T-helper 2 cell (primary cell): ENCODE data around the gene CRCP.
A peak's percentile ranks its signal among the peaks of the same experiment; 100 is the strongest.
"Not testable (repeated sequence)": the region's sequence is repeated elsewhere in the genome, so short reads cannot be mapped to it uniquely, and the experiment has no call there.

Experiments used
- DNase-seq, 5 experiments: peaks; one replicate each; pipeline versions ENCODE4 v3.0.0 to v3.0.0-alpha.2; 2012 to 2022
- total RNA-seq, 2 donors: gene quantifications; one replicate each; lab custom pipeline; 2026; lab: John Stamatoyannopoulos, UW

Gene CRCP
- 23.1 to 33.6 reads per million in 2 donors for total RNA-seq

GRCh38 chr7:66114743-66115649 lies at the start of gene CRCP:
Gene CRCP, plus strand, starts transcription at chr7:66114847. Its CDS starts 116 bp downstream, at chr7:66114963.
- DNase-seq, result peak; percentile 74 to 87 (median 81)

GRCh38 chr7:66069732-66070131 lies 44.9 kb upstream of the CRCP start:
- no peak for DNase-seq

GRCh38 chr7:66070222-66070621 lies 44.4 kb upstream of the CRCP start:
- no peak for DNase-seq

- peak in 1 of 5 experiments; percentile 24 for DNase-seq
Measured at GRCh38 chr7:66072208-66072607, 42.4 kb upstream of the CRCP start.

- DNase-seq, result peak; percentile 73 to 88 (median 80)
Measured at GRCh38 chr7:66075590-66076461, 38.8 kb upstream of the CRCP start, which contains the start of gene ASL. Gene ASL, plus strand, starts transcription at chr7:66075819. Its CDS starts 263 bp downstream, at chr7:66076082.

GRCh38 chr7:66076462-66077329 lies 38.0 kb upstream of the CRCP start:
- no peak for DNase-seq

- no peak for DNase-seq
Measured at GRCh38 chr7:66078067-66078466, 36.6 kb upstream of the CRCP start.

- no peak for DNase-seq
Measured at GRCh38 chr7:66082083-66082482, 32.6 kb upstream of the CRCP start.

GRCh38 chr7:66082886-66083415 lies 31.7 kb upstream of the CRCP start:
- DNase-seq, result no peak

- no peak for DNase-seq
Measured at GRCh38 chr7:66083677-66084076, 31.0 kb upstream of the CRCP start.

GRCh38 chr7:66088861-66089838 lies 25.5 kb upstream of the CRCP start:
- no peak for DNase-seq

GRCh38 chr7:66092654-66093053 lies 22.0 kb upstream of the CRCP start:
- no peak for DNase-seq

GRCh38 chr7:66095010-66095409 lies 19.6 kb upstream of the CRCP start:
- DNase-seq, result no peak

- no peak for DNase-seq
Measured at GRCh38 chr7:66099232-66099550, 15.5 kb upstream of the CRCP start.

- peak in 2 of 5 experiments; percentile 9 to 44 for DNase-seq
Measured at GRCh38 chr7:66099551-66100407, 14.9 kb upstream of the CRCP start.

GRCh38 chr7:66100408-66101050 lies 14.1 kb upstream of the CRCP start:
- no peak for DNase-seq

GRCh38 chr7:66102168-66102567 lies 12.5 kb upstream of the CRCP start:
- not testable (repeated sequence) for DNase-seq

GRCh38 chr7:66103994-66104393 lies 10.7 kb upstream of the CRCP start:
- DNase-seq, result not testable (repeated sequence)

GRCh38 chr7:66105263-66105748 lies 9.3 kb upstream of the CRCP start:
- no peak for DNase-seq
